Loucy (cell line): Measurements from ENCODE around the gene SLC39A9.

Source experiments
- CTCF ChIP-seq: fragments of 200-600 bp; sonication (generic); conservative IDR thresholded peaks from 2 replicates; pipeline ENCODE4 v1.5.1; 2014; ENCODE audit warnings: mild to moderate bottlenecking, antibody characterized with exemption, low read length
- EZH2phosphoT487 ChIP-seq: fragments of 200-600 bp; IDR thresholded peaks from 2 replicates; pipeline ENCODE4 v1.6.1; 2018; ENCODE audit warnings: antibody characterized with exemption, mild to moderate bottlenecking, moderate library complexity, borderline replicate concordance

- no peak for TF ChIP-seq CTCF
- TF ChIP-seq EZH2phosphoT487 = no peak
Measured at GRCh38 chr14:69387311-69387710, 11.2 kb upstream of the SLC39A9 start.
